Activated CD8-positive, alpha-beta T cell treated with anti-CD3 and anti-CD28 coated beads for 36 hours (primary cell): ENCODE results near the gene TMEM151B. TPM values are rescaled to one million over a fixed set of nuclear protein-coding genes. Genes with fewer than 3 reads are reported as not detected.

ENCODE experiments used
- ATAC-seq: fragments of 200-7000 bp; cut with Tn5 transposase; one replicate; pipeline ENCODE4 v1.10.0; 2021; ENCODE audit warnings: mild to moderate bottlenecking, moderate library complexity
- CTCF ChIA-PET: fragments of 350-600 bp; sonication (Branson Sonifier 250); formaldehyde crosslinking; loops from one replicate; lab custom pipeline; 2021; ENCODE audit warnings: antibody characterized with exemption; lab: Charles Lee
- POLR2A ChIA-PET: fragments of 350-600 bp; sonication (Branson Sonifier 250); formaldehyde crosslinking; loops from one replicate; lab custom pipeline; 2021; ENCODE audit warnings: antibody characterized with exemption; lab: Charles Lee
- DNase-seq: peaks from one replicate; pipeline ENCODE4 v3.0.0-alpha.2; 2020
- H3K27ac Mint-ChIP-seq: one replicate; pipeline ENCODE4 v1.8.0; 2021; ENCODE audit warnings: mild to moderate bottlenecking, mixed read lengths
- H3K27me3 Mint-ChIP-seq: one replicate; pipeline ENCODE4 v1.8.0; 2021; ENCODE audit warnings: mixed read lengths
- H3K36me3 Mint-ChIP-seq: one replicate; pipeline ENCODE4 v1.8.0; 2021; ENCODE audit warnings: low read depth, mixed read lengths
- H3K4me1 Mint-ChIP-seq: one replicate; pipeline ENCODE4 v1.8.0; 2021; ENCODE audit warnings: low read depth, mixed read lengths
- H3K4me3 Mint-ChIP-seq: one replicate; pipeline ENCODE4 v1.8.0; 2021; ENCODE audit warnings: mild to moderate bottlenecking, moderate library complexity, mixed read lengths
- H3K9me3 Mint-ChIP-seq: one replicate; pipeline ENCODE4 v1.8.0; 2021; ENCODE audit warnings: mixed read lengths
- intact Hi-C: fragments of 100-400 bp; cut with micrococcal nuclease; formaldehyde crosslinking; loops from one replicate; pipeline ENCODE4 v1.10.0; 2022
- total RNA-seq, 2 experiments: library from RNA; stranded (reverse); gene quantifications; one replicate each; pipeline ENCODE4 v1.2.3, GENCODE V29; 2021
- TF ChIP-seq, protein P1 (sequence below): fragments of 200-600 bp; IDR thresholded peaks from one replicate; pipeline ENCODE4 v1.8.0; 2022; ENCODE audit warnings: antibody characterized with exemption, mild to moderate bottlenecking

TMEM151B gene
- total RNA-seq = under 1 TPM in 1 of 2 experiments, not detected in 1; 0.05 TPM

DNA sequence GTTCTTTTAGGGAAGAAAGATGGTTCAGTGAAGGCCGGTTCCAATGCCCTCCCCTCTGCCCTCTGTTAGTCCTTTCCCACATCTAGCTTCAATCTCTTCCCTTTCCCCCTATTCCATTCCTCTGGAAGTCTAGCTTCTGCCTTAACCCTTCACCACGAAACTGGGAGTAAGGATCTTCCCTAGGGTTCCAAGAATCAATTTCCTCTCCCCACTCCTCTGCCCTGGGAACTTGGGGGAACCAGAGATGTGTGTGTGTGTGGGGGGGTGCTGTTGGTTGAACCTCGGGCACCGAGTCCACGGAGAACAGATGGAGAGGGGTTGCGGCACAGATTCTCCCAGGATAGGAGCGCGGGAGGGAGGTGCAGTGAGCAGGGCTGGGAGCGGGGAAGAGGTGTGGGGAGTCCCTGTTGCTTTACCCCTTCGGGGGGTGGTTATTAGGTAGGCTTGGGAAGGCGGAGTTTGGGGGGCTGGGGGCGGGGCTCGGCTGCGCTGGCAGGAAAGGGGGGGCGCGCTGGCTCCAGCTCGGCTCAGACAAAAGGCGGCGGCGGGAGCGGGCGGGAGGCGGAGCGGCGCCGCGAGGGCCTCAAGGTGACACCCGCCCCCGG lies at the start of gene TMEM151B:
TMEM151B (plus strand) TSS at position 530 of the 605 bp plus-strand sequence. CDS start 293 bp downstream, outside the sequence.
- H3K9me3 Mint-ChIP-seq = no peaks in the 10 kb centered on the region
- intact Hi-C loops = loop anchor here (2.0 to 5.0 kb wide), 2 partner anchors 35 to 187 kb away; no protein-coding TSS in a partner anchor
- peaks cover 44% of the 10 kb centered on the region for H3K27me3 Mint-ChIP-seq
- CTCF ChIA-PET = interaction anchor here (1.4 to 6.5 kb wide), 8 partner anchors 13 to 185 kb away, joined by 3 to 182 read pairs (median 15); partner anchors contain the start of genes AARS2, SLC35B2 and SPATS1
- H3K4me1 Mint-ChIP-seq = peaks cover 24% of the 10 kb centered on the region
- POLR2A ChIA-PET = interaction anchor here (1.0 to 2.1 kb wide), 4 partner anchors 13 to 68 kb away, joined by 3 to 8 read pairs (median 6); partner anchors contain the start of gene SLC35B2
- TF ChIP-seq, protein P1, sequence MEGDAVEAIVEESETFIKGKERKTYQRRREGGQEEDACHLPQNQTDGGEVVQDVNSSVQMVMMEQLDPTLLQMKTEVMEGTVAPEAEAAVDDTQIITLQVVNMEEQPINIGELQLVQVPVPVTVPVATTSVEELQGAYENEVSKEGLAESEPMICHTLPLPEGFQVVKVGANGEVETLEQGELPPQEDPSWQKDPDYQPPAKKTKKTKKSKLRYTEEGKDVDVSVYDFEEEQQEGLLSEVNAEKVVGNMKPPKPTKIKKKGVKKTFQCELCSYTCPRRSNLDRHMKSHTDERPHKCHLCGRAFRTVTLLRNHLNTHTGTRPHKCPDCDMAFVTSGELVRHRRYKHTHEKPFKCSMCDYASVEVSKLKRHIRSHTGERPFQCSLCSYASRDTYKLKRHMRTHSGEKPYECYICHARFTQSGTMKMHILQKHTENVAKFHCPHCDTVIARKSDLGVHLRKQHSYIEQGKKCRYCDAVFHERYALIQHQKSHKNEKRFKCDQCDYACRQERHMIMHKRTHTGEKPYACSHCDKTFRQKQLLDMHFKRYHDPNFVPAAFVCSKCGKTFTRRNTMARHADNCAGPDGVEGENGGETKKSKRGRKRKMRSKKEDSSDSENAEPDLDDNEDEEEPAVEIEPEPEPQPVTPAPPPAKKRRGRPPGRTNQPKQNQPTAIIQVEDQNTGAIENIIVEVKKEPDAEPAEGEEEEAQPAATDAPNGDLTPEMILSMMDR = no peak
- no peak for ATAC-seq
- peak; percentile 43 for DNase-seq
- H3K36me3 Mint-ChIP-seq = no peaks in the 10 kb centered on the region
- H3K27ac Mint-ChIP-seq = no peak within 1 kb of the TSS
- H3K4me3 Mint-ChIP-seq = peak within 1 kb of the TSS; percentile 47

DNA sequence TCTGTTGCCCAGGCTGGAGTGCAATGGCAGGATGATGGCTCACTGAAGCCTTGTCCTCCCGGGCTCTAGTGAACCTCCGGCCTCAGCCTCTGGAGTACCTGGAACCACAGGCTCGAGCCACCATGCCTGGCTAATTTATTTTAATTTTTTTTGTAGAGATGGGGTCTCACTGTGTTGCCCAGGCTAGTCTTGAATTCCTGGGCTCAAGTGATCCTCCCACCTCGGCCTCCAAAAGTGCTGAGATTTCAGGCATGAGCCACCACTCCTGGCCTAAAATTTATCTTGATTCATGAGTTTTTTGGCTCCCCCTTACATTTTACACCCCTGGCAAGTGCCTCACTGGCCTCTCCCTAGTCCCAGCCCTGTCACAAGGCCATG lies 49.3 kb upstream of the TMEM151B start:
- Mint-ChIP-seq H3K36me3 (peaks cover 13% of the 10 kb centered on the region), H3K4me1 (peaks cover 48% of the 10 kb centered on the region), H3K9me3 (no peaks in the 10 kb centered on the region), H3K4me3 (no peak overlapping the region), H3K27ac (no peak overlapping the region), H3K27me3 (peaks cover 6% of the 10 kb centered on the region)
- ChIA-PET POLR2A (interaction anchor here (0.9 to 7.7 kb wide), 3 partner anchors 15 to 451 kb away, joined by 3 to 131 read pairs (median 54); partner anchors contain the start of genes HSP90AB1 and VEGFA), CTCF (interaction anchor here (0.7 to 7.1 kb wide), 15 partner anchors 8 to 55 kb away, joined by 3 to 52 read pairs (median 5); partner anchors contain the start of gene SLC35B2)
- TF ChIP-seq, protein P1 = no peak
- no peak for DNase-seq
- intact Hi-C loops = no loop called here
- no peak for ATAC-seq

DNA sequence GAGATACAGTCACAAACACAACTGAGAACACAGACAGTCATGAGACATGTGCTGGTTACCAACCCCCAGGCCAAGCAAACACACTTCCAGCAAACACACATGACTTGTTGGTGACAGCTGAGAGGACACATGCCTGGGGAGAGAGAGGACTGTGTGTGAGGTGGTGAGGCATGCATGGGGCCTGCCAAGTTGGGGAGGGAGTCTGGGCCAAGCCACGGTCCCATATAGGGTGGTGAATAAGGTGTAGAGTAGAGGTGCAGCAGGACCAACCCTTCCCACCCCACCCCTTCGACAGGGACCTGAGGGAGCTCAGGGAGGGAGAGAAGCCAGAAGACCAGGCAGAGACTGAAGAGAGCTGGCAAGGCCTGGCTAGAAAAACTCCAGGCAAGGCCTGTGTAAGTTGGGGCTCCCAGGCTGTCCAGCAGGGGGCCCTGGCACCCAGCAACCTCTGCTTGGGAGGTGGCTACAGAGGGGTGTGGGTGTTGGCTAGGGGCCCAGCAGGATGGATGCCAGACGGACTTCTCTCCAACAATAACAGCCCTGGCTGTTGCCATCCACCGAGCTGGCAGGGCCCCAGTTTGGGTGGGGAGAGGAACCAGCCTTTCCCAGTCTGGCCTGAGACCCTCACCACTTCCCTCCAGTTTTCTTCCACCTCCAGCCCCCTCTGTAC lies 48.8 kb upstream of the TMEM151B start:
- peaks cover 6% of the 10 kb centered on the region for H3K27me3 Mint-ChIP-seq
- ChIA-PET POLR2A (interaction anchor here (0.9 to 7.7 kb wide), 3 partner anchors 15 to 452 kb away, joined by 3 to 131 read pairs (median 54); partner anchors contain the start of genes HSP90AB1 and VEGFA), CTCF (interaction anchor here (0.6 to 7.1 kb wide), 16 partner anchors 9 to 55 kb away, joined by 3 to 52 read pairs (median 4); partner anchors contain the start of gene SLC35B2)
- peaks cover 52% of the 10 kb centered on the region for H3K4me1 Mint-ChIP-seq
- peak; percentile 69 for ATAC-seq
- no peak overlapping the region for H3K4me3 Mint-ChIP-seq
- intact Hi-C loops = no loop called here
- peak; percentile 87 for DNase-seq
- no peak overlapping the region for H3K27ac Mint-ChIP-seq
- no peaks in the 10 kb centered on the region for H3K9me3 Mint-ChIP-seq
- TF ChIP-seq, protein P1 = peak; percentile 81
- peaks cover 16% of the 10 kb centered on the region for H3K36me3 Mint-ChIP-seq

GRCh38 chr6:44221961-44222335 lies 48.3 kb upstream of the TMEM151B start:
- CTCF ChIA-PET = interaction anchor here (0.6 to 7.1 kb wide), 13 partner anchors 9 to 50 kb away, joined by 3 to 52 read pairs (median 6); partner anchors contain the start of gene SLC35B2
- Mint-ChIP-seq H3K4me3 (no peak overlapping the region), H3K27ac (no peak overlapping the region), H3K27me3 (peaks cover 6% of the 10 kb centered on the region), H3K4me1 (peaks cover 52% of the 10 kb centered on the region), H3K36me3 (peaks cover 16% of the 10 kb centered on the region), H3K9me3 (no peaks in the 10 kb centered on the region)
- TF ChIP-seq, protein P1 = no peak
- DNase-seq (peak; percentile 20), ATAC-seq (no peak)
- intact Hi-C loops = no loop called here
- POLR2A ChIA-PET = interaction anchor here (0.9 to 7.7 kb wide), 3 partner anchors 14 to 452 kb away, joined by 3 to 131 read pairs (median 54); partner anchors contain the start of genes HSP90AB1 and VEGFA
